Stomach (tissue), 9 donors: ENCODE results near the gene ADAM11. TPM values are rescaled to one million over a fixed set of nuclear protein-coding genes. Genes with fewer than 3 reads are reported as not detected.

Experiments
- DNase-seq, 2 donors: peaks; one replicate each; pipeline versions ENCODE4 v3.0.0 to v3.0.0-alpha.2; 2013 to 2019
- H3K27ac ChIP-seq, 5 donors: fragments of 200-600 bp in 4 of 5; sonication (generic) in 4 of 5; one replicate each; pipeline ENCODE4 v1.5.1; 2013 to 2019; ENCODE audit warnings: mild to moderate bottlenecking in 1 of 5, moderate library complexity in 1 of 5
- H3K27me3 ChIP-seq, 3 donors: fragments of 200-600 bp; sonication (generic); one replicate each; pipeline ENCODE4 v1.5.1; 2017 to 2019; ENCODE audit warnings: mixed run types in 1 of 3
- H3K36me3 ChIP-seq, 4 donors: fragments of 200-600 bp; sonication (generic); 1 replicate in 3 of 4; 2 replicates in 1 of 4; pipeline ENCODE4 v1.5.1; 2016 to 2019
- H3K4me1 ChIP-seq, 4 donors: fragments of 200-600 bp; sonication (generic); one replicate each; pipeline ENCODE4 v1.5.1; 2016 to 2019
- H3K4me3 ChIP-seq, 4 donors: fragments of 200-600 bp; sonication (generic) in 3 of 4; one replicate each; pipeline ENCODE4 v1.5.1; 2016 to 2019; ENCODE audit warnings: mild to moderate bottlenecking in 1 of 4
- H3K9me3 ChIP-seq, 4 donors: fragments of 200-600 bp; sonication (generic); one replicate each; pipeline ENCODE4 v1.5.1; 2016 to 2019
- EP300 ChIP-seq: sonication (generic); formaldehyde crosslinking; IDR thresholded peaks from one replicate; pipeline ENCODE4 v1.6.1; 2017; ENCODE audit warnings: antibody characterized with exemption
- POLR2A ChIP-seq, 4 donors: fragments of 450-650 bp; IDR thresholded peaks; one replicate each; pipeline ENCODE4 v1.6.1; 2016; ENCODE audit warnings: antibody characterized with exemption in 4 of 4, control low read depth in 2 of 4, mild to moderate bottlenecking in 1 of 4, moderate library complexity in 1 of 4
- POLR2AphosphoS5 ChIP-seq, 3 donors: sonication (generic); formaldehyde crosslinking; IDR thresholded peaks; one replicate each; pipeline ENCODE4 v1.6.1; 2016; ENCODE audit warnings: antibody characterized with exemption in 3 of 3
- WGBS, 5 donors: extraction: QIAGEN DNeasy Blood & Tissue Kit in 3 of 5; methylation state at CpG; one replicate each; pipeline versions ENCODE4 v1.1.5 to v1.1.7; 2013 to 2018; 5-methylcytosine and 5-hydroxymethylcytosine counted together
- intact Hi-C: fragments of 100-400 bp; cut with DNase I; formaldehyde crosslinking; loops from one replicate; pipeline ENCODE4 v1.15.1; 2023; ENCODE audit warnings: low total_unique reads
- polyA plus RNA-seq, 3 donors: library from polyadenylated mRNA; stranded (reverse); fragments of 200-250 nt; gene quantifications; one replicate each; pipeline ENCODE4 v1.2.3, GENCODE V29; 2013
- total RNA-seq, 5 donors: library from RNA; depleted of rRNA; stranded (reverse); fragments of >200 nt; gene quantifications; one replicate each; pipeline versions ENCODE4 v1.1.0 to v1.2.3, GENCODE V29; 2014 to 2016
- TF ChIP-seq, protein P1 (sequence below), 7 experiments: fragments of 450-650 bp in 4 of 7; fragments of 200-600 bp in 3 of 7; sonication (generic) in 3 of 7; IDR thresholded peaks; one replicate each; pipeline ENCODE4 v1.5.1; 2016 to 2019; ENCODE audit warnings: antibody characterized with exemption in 7 of 7, control low read depth in 2 of 7, mild to moderate bottlenecking in 1 of 7
- donor health status: healthy with polysubstance abuse.
- donor health status: Bipolar disorder and iron deficiency.
- donor health status: healthy.

The ADAM11 gene
- total and polyA plus RNA-seq, 8 donors: 0.19 to 57.6 (median 0.73) TPM; not detected in 3

- Histone ChIP-seq H3K27me3 (peaks cover 0 to 16% (median 4%) of the 10 kb centered on the region in 3 donors), H3K36me3 (no peaks in the 10 kb centered on the region), H3K4me3 (no peak overlapping the region), H3K4me1 (peaks cover 9 to 47% (median 27%) of the 10 kb centered on the region in 4 donors), H3K27ac (peak overlapping the region; percentile 1 to 65 (median 59)), H3K9me3 (no peaks in the 10 kb centered on the region)
- WGBS, 5 donors: 51 to 61% (median 57%) methylated on average over 11 of the region's 11 CpGs
- intact Hi-C loops: no loop called here
- no peak for DNase-seq
- TF ChIP-seq POLR2A (IDR thresholded peaks at IDR 0.05) (no peak), EP300 (no peak), POLR2AphosphoS5 (IDR thresholded peaks at IDR 0.05) (no peak)
- TF ChIP-seq, protein P1, sequence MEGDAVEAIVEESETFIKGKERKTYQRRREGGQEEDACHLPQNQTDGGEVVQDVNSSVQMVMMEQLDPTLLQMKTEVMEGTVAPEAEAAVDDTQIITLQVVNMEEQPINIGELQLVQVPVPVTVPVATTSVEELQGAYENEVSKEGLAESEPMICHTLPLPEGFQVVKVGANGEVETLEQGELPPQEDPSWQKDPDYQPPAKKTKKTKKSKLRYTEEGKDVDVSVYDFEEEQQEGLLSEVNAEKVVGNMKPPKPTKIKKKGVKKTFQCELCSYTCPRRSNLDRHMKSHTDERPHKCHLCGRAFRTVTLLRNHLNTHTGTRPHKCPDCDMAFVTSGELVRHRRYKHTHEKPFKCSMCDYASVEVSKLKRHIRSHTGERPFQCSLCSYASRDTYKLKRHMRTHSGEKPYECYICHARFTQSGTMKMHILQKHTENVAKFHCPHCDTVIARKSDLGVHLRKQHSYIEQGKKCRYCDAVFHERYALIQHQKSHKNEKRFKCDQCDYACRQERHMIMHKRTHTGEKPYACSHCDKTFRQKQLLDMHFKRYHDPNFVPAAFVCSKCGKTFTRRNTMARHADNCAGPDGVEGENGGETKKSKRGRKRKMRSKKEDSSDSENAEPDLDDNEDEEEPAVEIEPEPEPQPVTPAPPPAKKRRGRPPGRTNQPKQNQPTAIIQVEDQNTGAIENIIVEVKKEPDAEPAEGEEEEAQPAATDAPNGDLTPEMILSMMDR (IDR thresholded peaks at IDR 0.05): no peak
Measured at GRCh38 chr17:44782326-44782850, 23.6 kb downstream of the ADAM11 start.

DNA sequence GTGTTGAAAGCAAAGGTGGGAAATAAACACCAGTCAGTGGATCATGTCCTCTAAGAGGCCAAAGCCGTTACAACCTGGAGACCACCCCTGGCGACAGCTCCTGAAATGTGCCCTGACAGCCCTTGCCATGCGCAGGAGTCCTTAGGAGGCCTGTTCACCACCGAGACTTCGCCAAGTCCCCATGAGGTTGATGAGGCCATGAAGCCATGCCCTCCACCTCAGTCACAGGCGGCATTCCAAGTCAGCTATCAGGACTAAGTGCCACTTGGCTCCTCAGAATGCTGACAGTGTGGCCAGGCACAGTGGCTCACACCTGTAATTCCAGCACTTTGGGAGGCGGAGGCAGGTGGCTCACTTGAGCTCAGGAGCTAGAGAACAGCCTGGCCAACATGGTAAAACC, 27.1 kb downstream of the ADAM11 start:
- DNase-seq: no peak
- Histone ChIP-seq H3K9me3 (no peaks in the 10 kb centered on the region), H3K4me1 (peaks cover 0 to 37% (median 17%) of the 10 kb centered on the region in 4 donors), H3K27me3 (peaks cover 0 to 5% (median 0%) of the 10 kb centered on the region in 3 donors), H3K27ac (peak overlapping the region in 1 of 5 donors; percentile 46), H3K4me3 (no peak overlapping the region), H3K36me3 (no peaks in the 10 kb centered on the region)
- intact Hi-C loops: no loop called here
- TF ChIP-seq POLR2AphosphoS5 (IDR thresholded peaks at IDR 0.05): no peak
- WGBS, 5 donors: 74 to 88% (median 84%) methylated on average over 2 to 7 of the region's 7 CpGs

- Histone ChIP-seq H3K36me3 (no peaks in the 10 kb centered on the region), H3K4me1 (peaks cover 0 to 31% (median 14%) of the 10 kb centered on the region in 4 donors), H3K27ac (peak overlapping the region in 1 of 5 donors; percentile 46), H3K9me3 (no peaks in the 10 kb centered on the region), H3K27me3 (peaks cover 0 to 5% (median 0%) of the 10 kb centered on the region in 3 donors), H3K4me3 (no peak overlapping the region)
- TF ChIP-seq, protein P1 (IDR thresholded peaks at IDR 0.05): no peak
- TF ChIP-seq POLR2A (IDR thresholded peaks at IDR 0.05) (no peak), POLR2AphosphoS5 (IDR thresholded peaks at IDR 0.05) (no peak), EP300 (no peak)
- intact Hi-C loops: no loop called here
- 31 to 52% (median 48%) methylated on average over 15 to 16 of the region's 16 CpGs for WGBS, 5 donors
- DNase-seq: peak in 1 of 2 donors; percentile 62
Measured at GRCh38 chr17:44786551-44787081, 27.8 kb downstream of the ADAM11 start.

DNA sequence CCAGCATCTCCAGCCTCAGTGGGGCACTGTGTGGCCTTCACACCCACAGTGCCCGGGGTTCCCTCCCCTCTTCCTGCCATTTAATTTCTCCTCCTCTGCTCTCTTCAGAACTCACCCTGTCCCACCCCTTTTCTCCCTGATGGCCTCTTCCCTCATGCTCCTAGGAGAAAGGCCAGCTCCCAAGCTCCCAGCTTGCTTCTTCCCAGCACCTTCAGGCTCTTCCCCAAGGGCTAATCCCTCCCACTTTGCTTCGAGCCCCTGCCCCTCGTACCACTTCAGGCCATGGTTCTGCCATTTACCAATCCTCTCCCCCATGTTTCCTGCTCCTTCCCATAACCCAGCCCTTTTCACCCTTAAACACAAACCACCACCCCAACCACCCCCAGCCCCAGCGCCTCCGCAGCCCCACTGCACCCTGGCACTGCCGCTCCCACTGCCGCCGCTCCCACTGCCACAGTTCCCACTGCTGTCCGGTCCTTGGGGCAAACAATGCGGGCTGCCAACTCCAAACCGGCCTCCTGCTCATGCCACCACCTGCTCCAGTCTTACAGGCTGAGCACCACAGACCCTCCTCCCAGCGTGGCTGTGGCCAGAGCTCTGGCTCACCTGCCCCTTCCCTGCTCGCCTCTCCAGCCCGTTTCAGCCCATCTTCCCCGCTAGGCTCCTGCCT, 28.6 kb downstream of the ADAM11 start:
- H3K4me3 ChIP-seq: no peak overlapping the region
- intact Hi-C loops: no loop called here

More for the DNA sequence above, 28.6 kb downstream of the ADAM11 start:
- 62 to 73% (median 72%) methylated on average over 14 to 15 of the region's 15 CpGs for WGBS, 5 donors
- DNase-seq: no peak
- no peaks in the 10 kb centered on the region for H3K36me3 ChIP-seq
- H3K27me3 ChIP-seq: peaks cover 0 to 5% (median 0%) of the 10 kb centered on the region in 3 donors
- peak overlapping the region in 1 of 5 donors; percentile 46 for H3K27ac ChIP-seq
- H3K4me1 ChIP-seq: peaks cover 0 to 23% (median 10%) of the 10 kb centered on the region in 4 donors
- TF ChIP-seq EP300 (no peak), POLR2AphosphoS5 (IDR thresholded peaks at IDR 0.05) (no peak), POLR2A (IDR thresholded peaks at IDR 0.05) (no peak)
- TF ChIP-seq, protein P1 (IDR thresholded peaks at IDR 0.05): no peak
- H3K9me3 ChIP-seq: no peaks in the 10 kb centered on the region
